Kidney epithelial cell (primary cell): ENCODE data around the gene LYPD5. TPM values are rescaled to one million over a fixed set of nuclear protein-coding genes. Genes with fewer than 3 reads are reported as not detected.

Experiments
- DNase-seq: peaks from one replicate; pipeline ENCODE4 v3.0.0-alpha.2; 2010; ENCODE audit warnings: low read depth
- H3K27me3 ChIP-seq: 2 replicates; pipeline ENCODE4 v1.6.0; 2011; ENCODE audit warnings: low read length; ENCODE audit not compliant: control insufficient read depth, insufficient read depth
- H3K36me3 ChIP-seq: 2 replicates; pipeline ENCODE4 v1.5.1; 2011; ENCODE audit warnings: low read length; ENCODE audit not compliant: control insufficient read depth, insufficient read depth
- H3K4me3 ChIP-seq: 2 replicates; pipeline ENCODE4 v1.5.1; 2011; ENCODE audit warnings: low read depth, mild to moderate bottlenecking, control low read depth, low read length
- total RNA-seq: library from RNA; depleted of rRNA; stranded (reverse); fragments of >200 nt; gene quantifications from 2 replicates; pipeline ENCODE4 v1.2.3, GENCODE V29; 2015
- TF ChIP-seq, protein P1 (sequence below): IDR thresholded peaks from 2 replicates; pipeline ENCODE4 v1.5.1; 2011; ENCODE audit warnings: mild to moderate bottlenecking, moderate library complexity, low read length, control low read depth, inconsistent platforms; ENCODE audit not compliant: insufficient read depth, poor library complexity, severe bottlenecking

LYPD5 gene
- total RNA-seq, 1 donor from 2014 or later, result 0.63 TPM

DNA sequence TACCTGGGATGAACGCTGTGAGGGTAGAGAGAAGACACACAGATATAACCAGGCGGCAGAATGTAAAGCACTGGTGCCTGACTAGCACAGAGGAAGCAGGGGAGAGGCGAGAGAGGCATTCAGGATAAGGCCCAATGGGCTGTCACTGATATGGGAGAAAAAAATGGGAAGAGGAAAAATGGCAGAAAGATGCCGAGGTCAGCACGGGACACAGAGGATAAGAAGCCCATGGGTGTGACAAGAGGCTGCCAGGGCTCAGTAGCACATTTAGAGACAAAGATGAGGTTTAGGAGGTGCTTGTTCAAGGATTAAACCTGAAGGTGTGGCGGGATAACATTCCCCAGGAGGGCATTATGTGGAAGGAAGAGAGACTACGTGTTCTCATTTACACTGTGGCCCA lies 53.1 kb downstream of the LYPD5 start:
- Histone ChIP-seq H3K27me3 (no peaks in the 10 kb centered on the region), H3K4me3 (no peak overlapping the region), H3K36me3 (peaks cover 13% of the 10 kb centered on the region)
- no peak for DNase-seq
- TF ChIP-seq, protein P1, sequence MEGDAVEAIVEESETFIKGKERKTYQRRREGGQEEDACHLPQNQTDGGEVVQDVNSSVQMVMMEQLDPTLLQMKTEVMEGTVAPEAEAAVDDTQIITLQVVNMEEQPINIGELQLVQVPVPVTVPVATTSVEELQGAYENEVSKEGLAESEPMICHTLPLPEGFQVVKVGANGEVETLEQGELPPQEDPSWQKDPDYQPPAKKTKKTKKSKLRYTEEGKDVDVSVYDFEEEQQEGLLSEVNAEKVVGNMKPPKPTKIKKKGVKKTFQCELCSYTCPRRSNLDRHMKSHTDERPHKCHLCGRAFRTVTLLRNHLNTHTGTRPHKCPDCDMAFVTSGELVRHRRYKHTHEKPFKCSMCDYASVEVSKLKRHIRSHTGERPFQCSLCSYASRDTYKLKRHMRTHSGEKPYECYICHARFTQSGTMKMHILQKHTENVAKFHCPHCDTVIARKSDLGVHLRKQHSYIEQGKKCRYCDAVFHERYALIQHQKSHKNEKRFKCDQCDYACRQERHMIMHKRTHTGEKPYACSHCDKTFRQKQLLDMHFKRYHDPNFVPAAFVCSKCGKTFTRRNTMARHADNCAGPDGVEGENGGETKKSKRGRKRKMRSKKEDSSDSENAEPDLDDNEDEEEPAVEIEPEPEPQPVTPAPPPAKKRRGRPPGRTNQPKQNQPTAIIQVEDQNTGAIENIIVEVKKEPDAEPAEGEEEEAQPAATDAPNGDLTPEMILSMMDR, result no peak

DNA sequence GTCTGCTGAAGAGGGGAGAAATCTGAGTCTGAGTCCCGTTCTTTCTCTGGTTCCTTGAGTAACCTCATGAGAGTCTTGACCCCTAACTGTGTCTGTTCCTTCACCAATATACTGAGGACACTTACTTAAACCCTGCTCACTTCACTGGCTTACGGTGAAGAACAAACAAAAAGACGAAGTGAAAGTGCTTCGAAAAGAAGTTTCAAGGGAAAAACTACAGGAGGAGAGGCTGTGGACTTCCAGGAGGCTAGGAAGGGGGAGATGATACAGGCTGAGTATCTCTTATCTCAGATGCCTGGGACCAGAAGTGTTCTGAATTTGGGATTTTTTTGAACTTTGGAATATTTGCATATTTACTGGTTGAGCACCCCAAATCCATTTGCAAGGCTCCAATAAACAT lies 53.6 kb downstream of the LYPD5 start:
- TF ChIP-seq, protein P1, result no peak
- DNase-seq, result no peak

DNA sequence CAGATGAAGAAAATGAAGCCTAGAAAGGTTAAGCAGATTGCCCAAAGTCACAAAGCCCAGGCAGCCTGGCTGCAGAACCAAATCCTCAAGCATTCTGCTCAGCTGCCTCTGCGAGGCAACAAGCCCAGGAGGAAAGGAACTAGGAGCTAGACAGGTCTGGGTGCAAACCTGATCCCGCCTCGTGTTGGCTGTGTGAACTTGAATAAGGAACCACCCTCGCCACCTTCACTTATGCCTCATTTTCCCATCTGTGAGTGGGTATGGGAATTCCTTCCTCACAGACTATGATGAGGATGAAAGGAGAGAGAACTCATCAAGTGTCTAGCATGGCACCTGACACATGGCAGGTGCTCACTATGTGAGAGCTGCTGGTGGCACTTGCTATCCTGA lies 54.0 kb downstream of the LYPD5 start:
- Histone ChIP-seq H3K27me3 (no peaks in the 10 kb centered on the region), H3K36me3 (peaks cover 13% of the 10 kb centered on the region), H3K4me3 (no peak overlapping the region)
- TF ChIP-seq, protein P1, result no peak
- DNase-seq, result no peak

More for the DNA sequence above, 53.6 kb downstream of the LYPD5 start:
- no peak overlapping the region for H3K4me3 ChIP-seq
- no peaks in the 10 kb centered on the region for H3K27me3 ChIP-seq
- peaks cover 13% of the 10 kb centered on the region for H3K36me3 ChIP-seq

DNA sequence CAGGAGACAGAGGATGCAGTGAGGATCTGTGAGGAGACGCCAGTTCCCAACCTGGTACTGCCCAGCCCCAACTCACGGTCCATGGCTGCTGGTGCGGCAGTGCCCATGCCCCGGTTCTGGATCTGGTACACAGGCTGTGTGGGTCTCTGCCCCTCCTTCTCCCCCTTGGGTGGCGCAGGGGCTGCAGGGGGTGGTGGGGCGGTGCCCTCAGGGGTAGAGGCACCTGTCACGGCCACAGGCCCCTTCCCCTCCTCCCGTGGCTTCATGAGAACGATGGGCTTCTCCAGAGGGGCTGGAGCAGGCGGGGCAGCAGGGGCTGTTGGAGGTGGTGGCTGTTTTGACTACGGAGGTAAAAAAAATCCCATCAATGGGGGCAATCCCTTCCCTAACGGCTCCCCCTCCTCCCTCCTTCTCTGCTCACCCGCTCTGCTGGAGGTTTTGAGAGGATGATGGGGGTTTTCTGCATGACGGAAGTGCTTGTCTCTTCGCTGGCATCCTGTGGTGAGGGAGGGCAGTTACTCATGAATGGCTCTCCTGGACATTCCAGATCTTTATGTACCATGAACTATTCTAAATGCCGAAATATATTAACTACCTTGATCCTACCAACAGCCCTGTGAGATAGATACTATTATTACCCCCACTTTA lies 54.6 kb downstream of the LYPD5 start:
- TF ChIP-seq, protein P1, result no peak
- Histone ChIP-seq H3K36me3 (peaks cover 13% of the 10 kb centered on the region), H3K4me3 (no peak overlapping the region), H3K27me3 (no peaks in the 10 kb centered on the region)
- no peak for DNase-seq

Other genes starting within 250 kb of the LYPD5 start
- gene XRCC1, start 226.9 kb downstream of the LYPD5 start, total RNA-seq, result 32.9 and 38.1 TPM in 2 replicates
- 3.1 and 5.8 TPM in 2 replicates for gene PINLYP, start 226.6 kb downstream of the LYPD5 start, total RNA-seq
- 49.6 and 56.2 TPM in 2 replicates for gene IRGQ, start 206.3 kb downstream of the LYPD5 start, total RNA-seq
- 6.2 and 21.9 TPM in 2 replicates for gene ZNF576, start 205.9 kb downstream of the LYPD5 start, total RNA-seq
- gene SRRM5, start 190.4 kb downstream of the LYPD5 start, total RNA-seq, result 0.46 TPM in 1 of 2 replicates, not detected in the other
- gene ZNF428, start 182.8 kb downstream of the LYPD5 start, total RNA-seq, result 71.7 and 82.2 TPM in 2 replicates
- gene CADM4, start 162.6 kb downstream of the LYPD5 start, total RNA-seq, result 21.9 and 25.9 TPM in 2 replicates
- 319 and 341 TPM in 2 replicates for gene PLAUR, start 132.3 kb downstream of the LYPD5 start, total RNA-seq
- not detected in 2 replicates for gene IRGC, start 86.4 kb downstream of the LYPD5 start, total RNA-seq
- gene SMG9, start 47.5 kb downstream of the LYPD5 start, total RNA-seq, result 22.1 and 27.7 TPM in 2 replicates
- gene KCNN4, start 21.5 kb downstream of the LYPD5 start, total RNA-seq, result 8.8 and 10.8 TPM in 2 replicates
- gene ZNF283, start 24.9 kb upstream of the LYPD5 start, total RNA-seq, result 3.8 and 4.0 TPM in 2 replicates
- gene ZNF404, start 81.5 kb upstream of the LYPD5 start, total RNA-seq, result 1.0 and 2.7 TPM in 2 replicates
- gene ZNF45, start 132.8 kb upstream of the LYPD5 start, total RNA-seq, result 10.8 and 12.3 TPM in 2 replicates
- gene ZNF221, start 148.8 kb upstream of the LYPD5 start, total RNA-seq, result 3.6 and 6.1 TPM in 2 replicates
- gene ZNF155, start 181.7 kb upstream of the LYPD5 start, total RNA-seq, result 4.2 and 5.8 TPM in 2 replicates
- gene ZNF230, start 200.5 kb upstream of the LYPD5 start, total RNA-seq, result 2.7 and 2.9 TPM in 2 replicates
- gene ZNF222, start 222.9 kb upstream of the LYPD5 start, total RNA-seq, result 2.3 and 3.3 TPM in 2 replicates
- gene ZNF223, start 249.6 kb upstream of the LYPD5 start, total RNA-seq, result 3.6 and 4.9 TPM in 2 replicates